NCI-H226 (cell line): ENCODE measurements around the gene FOXA1.
"Not testable (repeated sequence)": the region's sequence is repeated elsewhere in the genome, so short reads cannot be mapped to it uniquely, and the experiment has no call there.

ENCODE experiments used
- DNase-seq: peaks from one replicate; pipeline ENCODE4 v3.0.0-alpha.2; 2015

The FOXA1 gene

GRCh38 chr14:37588956-37589714, 5.9 kb downstream of the FOXA1 start:
- no peak for DNase-seq

- DNase-seq, result no peak
These were observed 6.4 kb downstream of the FOXA1 start for GRCh38 chr14:37588667-37588955.

- DNase-seq, result no peak
These were observed 7.0 kb downstream of the FOXA1 start for GRCh38 chr14:37587881-37588666.

- DNase-seq, result no peak
These were observed 7.8 kb downstream of the FOXA1 start for GRCh38 chr14:37587131-37587803.

- DNase-seq, result no peak
These were observed 8.3 kb downstream of the FOXA1 start for GRCh38 chr14:37586797-37587130.

- DNase-seq, result no peak
These were observed 8.9 kb downstream of the FOXA1 start for GRCh38 chr14:37585971-37586796.

- no peak for DNase-seq
These were observed 9.9 kb downstream of the FOXA1 start for GRCh38 chr14:37585101-37585511.

- DNase-seq, result no peak
These were observed 10.6 kb downstream of the FOXA1 start for GRCh38 chr14:37584211-37585100.

- no peak for DNase-seq
These were observed 11.5 kb downstream of the FOXA1 start for GRCh38 chr14:37583358-37584210.

GRCh38 chr14:37580146-37580545, 14.9 kb downstream of the FOXA1 start:
- no peak for DNase-seq

- DNase-seq, result no peak
These were observed 15.8 kb downstream of the FOXA1 start for GRCh38 chr14:37579274-37579673.

- no peak for DNase-seq
These were observed 21.7 kb downstream of the FOXA1 start for GRCh38 chr14:37573356-37573755.

- DNase-seq, result no peak
These were observed 23.7 kb downstream of the FOXA1 start for GRCh38 chr14:37571391-37571790.

GRCh38 chr14:37569729-37570128, 25.3 kb downstream of the FOXA1 start:
- DNase-seq, result no peak

GRCh38 chr14:37566811-37567371, 28.2 kb downstream of the FOXA1 start:
- DNase-seq, result no peak

GRCh38 chr14:37565550-37565949, 29.5 kb downstream of the FOXA1 start:
- no peak for DNase-seq

GRCh38 chr14:37563189-37563588, 31.9 kb downstream of the FOXA1 start:
- DNase-seq, result no peak

- no peak for DNase-seq
These were observed 35.7 kb downstream of the FOXA1 start for GRCh38 chr14:37559386-37559785.

GRCh38 chr14:37558740-37559139, 36.3 kb downstream of the FOXA1 start:
- DNase-seq, result no peak

GRCh38 chr14:37555596-37555995, 39.5 kb downstream of the FOXA1 start:
- DNase-seq, result not testable (repeated sequence)
